ENCODE results near the gene MOB3A. TPM values are rescaled to one million over a fixed set of nuclear protein-coding genes. Genes with fewer than 3 reads are reported as not detected.
A peak's percentile ranks its signal among the peaks of the same experiment; 100 is the strongest.

Gene MOB3A
- total and polyA plus RNA-seq, 10 of the 15 experiments (the other 5 are each of a cell fraction or from before 2014, with no cell fraction given): 7.5 to 229 (median 79.4) TPM

DNA sequence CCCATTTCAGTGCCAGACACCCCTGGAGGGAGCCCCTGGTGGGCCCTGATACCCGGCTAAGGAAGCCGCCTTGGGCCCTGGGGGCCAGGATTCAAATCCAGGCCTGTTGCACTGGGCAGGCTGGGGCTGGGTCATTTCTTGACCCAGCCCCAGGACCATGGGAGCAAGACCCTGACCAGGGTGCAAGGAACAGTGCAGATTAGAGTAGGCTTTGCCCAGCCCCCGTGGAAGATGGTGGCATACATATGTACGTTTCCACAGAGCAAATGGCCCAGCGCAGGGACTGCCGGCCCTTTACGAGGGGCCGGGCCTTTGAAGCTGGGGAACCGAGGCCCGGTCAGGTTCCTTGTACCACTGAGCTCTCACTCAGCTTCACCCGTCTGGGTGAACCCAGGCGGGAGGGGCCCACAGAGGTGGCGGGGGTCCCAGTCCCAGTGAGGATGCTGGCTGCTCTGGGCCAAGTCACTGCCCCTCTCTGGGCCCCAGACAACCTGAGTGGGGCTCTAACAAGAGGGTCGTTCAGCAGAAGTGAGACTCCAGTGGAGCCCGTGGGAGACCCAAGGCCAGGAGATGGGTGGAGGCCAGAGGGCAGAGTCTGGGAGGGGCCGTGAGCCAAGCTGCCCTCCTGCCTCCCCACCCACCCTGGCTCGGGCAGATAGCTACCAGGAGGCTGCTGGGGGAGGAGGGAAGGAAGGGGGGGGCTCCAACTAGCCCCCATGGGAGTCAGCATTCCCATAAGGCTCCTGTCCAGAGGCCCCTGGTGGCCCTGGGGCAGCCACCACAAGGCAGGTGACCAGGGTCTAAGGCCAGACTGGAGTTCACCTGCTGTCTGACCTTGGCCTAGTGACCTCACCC, 47.8 kb downstream of the MOB3A start:
- Histone ChIP-seq H3K4me3 (peak overlapping the region; percentile 83), H3K27ac (ENCODE audit: control insufficient read depth, insufficient read depth) (peak overlapping the region; percentile 40), H3K9ac (ENCODE audit: control insufficient read depth, insufficient read depth, low read length) (peak overlapping the region; percentile 18), H3K36me3 (ENCODE audit: control insufficient read depth in 2 of 2, insufficient read depth in 2 of 2, low read length in 1 of 2) (peaks cover 4 to 12% of the 10 kb centered on the region in 2 experiments; a peak in 3 of 4 replicates), H3K27me3 (replicated peaks in 1 of 2; ENCODE audit: control insufficient read depth in 2 of 2, insufficient read depth in 2 of 2, low read length in 1 of 2) (no peaks in the 10 kb centered on the region), H3K4me2 (ENCODE audit: control insufficient read depth, insufficient read depth) (peak overlapping the region; percentile 91), H3K4me1 (ENCODE audit: control insufficient read depth, insufficient read depth, low read length) (peaks cover 42% of the 10 kb centered on the region), H3K79me2 (ENCODE audit: control insufficient read depth, insufficient read depth, low read length) (peaks cover 63% of the 10 kb centered on the region), H4K20me1 (ENCODE audit: control insufficient read depth, insufficient read depth) (peaks cover 14% of the 10 kb centered on the region), H3K9me3 (replicated peaks; ENCODE audit: control insufficient read depth, insufficient read depth, low read length) (no peaks in the 10 kb centered on the region), H2AFZ (ENCODE audit: control insufficient read depth, low read depth, low read length) (no peak overlapping the region)
- WGBS (ENCODE audit: insufficient coverage, insufficient replicate concordance, low lambda C conversion rate, missing lambda C conversion rate): 12% methylated on average over 16 of the region's 17 CpGs
- SMC1A ChIA-PET (ENCODE audit: uncharacterized antibody, unreplicated experiment): interaction anchor here (0.8 to 2.2 kb wide), 4 partner anchors 19 to 47 kb away, joined by 3 to 9 read pairs (median 4); no protein-coding TSS in a partner anchor
- no peak for ATAC-seq
- RAD21 ChIA-PET (ENCODE audit: unreplicated experiment): no interaction called here
- in situ Hi-C loops (cut with MboI): no loop called here
- intact Hi-C loops (cut with micrococcal nuclease; ENCODE audit: unreplicated experiment): no loop called here
- DNase-seq (ENCODE audit: low read depth, low spot score): no peak
- TF ChIP-seq, protein P1, sequence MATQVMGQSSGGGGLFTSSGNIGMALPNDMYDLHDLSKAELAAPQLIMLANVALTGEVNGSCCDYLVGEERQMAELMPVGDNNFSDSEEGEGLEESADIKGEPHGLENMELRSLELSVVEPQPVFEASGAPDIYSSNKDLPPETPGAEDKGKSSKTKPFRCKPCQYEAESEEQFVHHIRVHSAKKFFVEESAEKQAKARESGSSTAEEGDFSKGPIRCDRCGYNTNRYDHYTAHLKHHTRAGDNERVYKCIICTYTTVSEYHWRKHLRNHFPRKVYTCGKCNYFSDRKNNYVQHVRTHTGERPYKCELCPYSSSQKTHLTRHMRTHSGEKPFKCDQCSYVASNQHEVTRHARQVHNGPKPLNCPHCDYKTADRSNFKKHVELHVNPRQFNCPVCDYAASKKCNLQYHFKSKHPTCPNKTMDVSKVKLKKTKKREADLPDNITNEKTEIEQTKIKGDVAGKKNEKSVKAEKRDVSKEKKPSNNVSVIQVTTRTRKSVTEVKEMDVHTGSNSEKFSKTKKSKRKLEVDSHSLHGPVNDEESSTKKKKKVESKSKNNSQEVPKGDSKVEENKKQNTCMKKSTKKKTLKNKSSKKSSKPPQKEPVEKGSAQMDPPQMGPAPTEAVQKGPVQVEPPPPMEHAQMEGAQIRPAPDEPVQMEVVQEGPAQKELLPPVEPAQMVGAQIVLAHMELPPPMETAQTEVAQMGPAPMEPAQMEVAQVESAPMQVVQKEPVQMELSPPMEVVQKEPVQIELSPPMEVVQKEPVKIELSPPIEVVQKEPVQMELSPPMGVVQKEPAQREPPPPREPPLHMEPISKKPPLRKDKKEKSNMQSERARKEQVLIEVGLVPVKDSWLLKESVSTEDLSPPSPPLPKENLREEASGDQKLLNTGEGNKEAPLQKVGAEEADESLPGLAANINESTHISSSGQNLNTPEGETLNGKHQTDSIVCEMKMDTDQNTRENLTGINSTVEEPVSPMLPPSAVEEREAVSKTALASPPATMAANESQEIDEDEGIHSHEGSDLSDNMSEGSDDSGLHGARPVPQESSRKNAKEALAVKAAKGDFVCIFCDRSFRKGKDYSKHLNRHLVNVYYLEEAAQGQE (IDR thresholded peaks at IDR 0.05; ENCODE audit: low read depth, low read length): no peak
- TF ChIP-seq PAX5 (IDR thresholded peaks at IDR 0.05; ENCODE audit: borderline replicate concordance, low read depth, low read length) (no peak), SREBF2 (IDR thresholded peaks at IDR 0.05; ENCODE audit: low read length) (no peak), NRF1 (conservative IDR thresholded peaks at IDR 0.05; ENCODE audit: low read depth, low read length) (no peak), NR2F1 (conservative IDR thresholded peaks at IDR 0.05) (peak; percentile 76; the same call in 1 of the 2 replicates), ZNF622 (IDR thresholded peaks at IDR 0.05) (no peak), NR2C1 (IDR thresholded peaks at IDR 0.05) (0 out of 2 replicates have a peak, but pooled peaks have one; percentile 8), MEF2B (IDR thresholded peaks at IDR 0.05; ENCODE audit: partially characterized antibody, poor library complexity, severe bottlenecking) (no peak), MXI1 (IDR thresholded peaks at IDR 0.05; ENCODE audit: low read depth, low read length) (no peak), SREBF1 (IDR thresholded peaks at IDR 0.05; ENCODE audit: low read length) (no peak)
- TF ChIP-seq, protein P2, sequence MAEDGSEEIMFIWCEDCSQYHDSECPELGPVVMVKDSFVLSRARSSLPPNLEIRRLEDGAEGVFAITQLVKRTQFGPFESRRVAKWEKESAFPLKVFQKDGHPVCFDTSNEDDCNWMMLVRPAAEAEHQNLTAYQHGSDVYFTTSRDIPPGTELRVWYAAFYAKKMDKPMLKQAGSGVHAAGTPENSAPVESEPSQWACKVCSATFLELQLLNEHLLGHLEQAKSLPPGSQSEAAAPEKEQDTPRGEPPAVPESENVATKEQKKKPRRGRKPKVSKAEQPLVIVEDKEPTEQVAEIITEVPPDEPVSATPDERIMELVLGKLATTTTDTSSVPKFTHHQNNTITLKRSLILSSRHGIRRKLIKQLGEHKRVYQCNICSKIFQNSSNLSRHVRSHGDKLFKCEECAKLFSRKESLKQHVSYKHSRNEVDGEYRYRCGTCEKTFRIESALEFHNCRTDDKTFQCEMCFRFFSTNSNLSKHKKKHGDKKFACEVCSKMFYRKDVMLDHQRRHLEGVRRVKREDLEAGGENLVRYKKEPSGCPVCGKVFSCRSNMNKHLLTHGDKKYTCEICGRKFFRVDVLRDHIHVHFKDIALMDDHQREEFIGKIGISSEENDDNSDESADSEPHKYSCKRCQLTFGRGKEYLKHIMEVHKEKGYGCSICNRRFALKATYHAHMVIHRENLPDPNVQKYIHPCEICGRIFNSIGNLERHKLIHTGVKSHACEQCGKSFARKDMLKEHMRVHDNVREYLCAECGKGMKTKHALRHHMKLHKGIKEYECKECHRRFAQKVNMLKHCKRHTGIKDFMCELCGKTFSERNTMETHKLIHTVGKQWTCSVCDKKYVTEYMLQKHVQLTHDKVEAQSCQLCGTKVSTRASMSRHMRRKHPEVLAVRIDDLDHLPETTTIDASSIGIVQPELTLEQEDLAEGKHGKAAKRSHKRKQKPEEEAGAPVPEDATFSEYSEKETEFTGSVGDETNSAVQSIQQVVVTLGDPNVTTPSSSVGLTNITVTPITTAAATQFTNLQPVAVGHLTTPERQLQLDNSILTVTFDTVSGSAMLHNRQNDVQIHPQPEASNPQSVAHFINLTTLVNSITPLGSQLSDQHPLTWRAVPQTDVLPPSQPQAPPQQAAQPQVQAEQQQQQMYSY (CRISPR knock-in tag; IDR thresholded peaks at IDR 0.05): no peak
- POLR2A ChIA-PET: interaction anchor here (0.6 to 1.8 kb wide), 5 partner anchors 12 to 45 kb away, joined by 3 to 11 read pairs (median 4); no protein-coding TSS in a partner anchor
- CTCF ChIA-PET: interaction anchor here (0.9 to 2.3 kb wide), 7 partner anchors 13 to 151 kb away, joined by 3 to 7 read pairs (median 4); partner anchors contain the start of gene MOB3A
- no peak for FAIRE-seq
- no TSS peak for BruUV-seq (replicated peaks)

All from GM12878 (cell line).